CD4-positive, CD25-positive, alpha-beta regulatory T cell (primary cell): ENCODE results near the gene PYGM. TPM values are rescaled to one million over a fixed set of nuclear protein-coding genes. Genes with fewer than 3 reads are reported as not detected.

Experiments used
- ATAC-seq, 2 donors: fragments of 150-1000 bp; cut with Tn5 transposase; one replicate each; pipeline ENCODE4 v1.10.0; 2021; ENCODE audit warnings: low read depth in 2 of 2, moderate number of reproducible peaks in 2 of 2, moderate library complexity in 1 of 2
- DNase-seq, 3 donors: peaks; one replicate each; pipeline versions ENCODE4 v3.0.0 to v3.0.0-alpha.2; 2012 to 2022; ENCODE audit warnings: mixed read lengths in 1 of 3
- H3K27ac ChIP-seq: one replicate; pipeline ENCODE4 v1.7.0; 2013; ENCODE audit warnings: mild to moderate bottlenecking, low read length; ENCODE audit not compliant: insufficient read depth, poor library complexity, severe bottlenecking
- H3K27me3 ChIP-seq: one replicate; pipeline ENCODE4 v1.7.0; 2013; ENCODE audit warnings: low read length; ENCODE audit not compliant: control insufficient read depth, insufficient read depth
- H3K36me3 ChIP-seq: one replicate; pipeline ENCODE4 v1.7.0; 2013; ENCODE audit warnings: mild to moderate bottlenecking, low read length, moderate library complexity; ENCODE audit not compliant: control insufficient read depth, insufficient read depth
- H3K4me1 ChIP-seq: 2 replicates; pipeline ENCODE4 v1.7.0; 2013; ENCODE audit warnings: mild to moderate bottlenecking, low read length; ENCODE audit not compliant: insufficient read depth, control insufficient read depth, poor library complexity, severe bottlenecking
- H3K4me3 ChIP-seq: one replicate; pipeline ENCODE4 v1.7.0; 2013; ENCODE audit warnings: low read depth, mild to moderate bottlenecking, low read length, moderate library complexity
- H3K9me3 ChIP-seq, 2 experiments: 1 replicate in 1 of 2; 2 replicates in 1 of 2; pipeline ENCODE4 v1.7.0; 2013; ENCODE audit warnings: low read length in 2 of 2, mild to moderate bottlenecking in 1 of 2, moderate library complexity in 1 of 2; ENCODE audit not compliant: control insufficient read depth in 2 of 2
- H3K27ac Mint-ChIP-seq, 3 donors: one replicate each; pipeline ENCODE4 v1.8.0; 2020 to 2022; ENCODE audit warnings: mild to moderate bottlenecking in 3 of 3, mixed read lengths in 3 of 3, moderate library complexity in 2 of 3
- H3K27me3 Mint-ChIP-seq: one replicate; pipeline ENCODE4 v1.8.0; 2022; ENCODE audit warnings: mild to moderate bottlenecking, mixed read lengths
- H3K36me3 Mint-ChIP-seq: one replicate; pipeline ENCODE4 v1.8.0; 2020; ENCODE audit warnings: mixed read lengths
- H3K4me1 Mint-ChIP-seq, 4 donors: one replicate each; pipeline ENCODE4 v1.8.0; 2020 to 2022; ENCODE audit warnings: mixed read lengths in 4 of 4, mild to moderate bottlenecking in 1 of 4
- H3K4me3 Mint-ChIP-seq, 4 donors: one replicate each; pipeline ENCODE4 v1.8.0; 2020 to 2022; ENCODE audit warnings: mild to moderate bottlenecking in 4 of 4, mixed read lengths in 4 of 4, moderate library complexity in 3 of 4
- H3K9me3 Mint-ChIP-seq, 7 donors: one replicate each; pipeline ENCODE4 v1.8.0; 2020 to 2022; ENCODE audit warnings: mixed read lengths in 7 of 7, mild to moderate bottlenecking in 3 of 7, moderate library complexity in 2 of 7
- polyA plus RNA-seq, 4 donors: library from polyadenylated mRNA; unstranded; fragments of 300-500 nt; fragmentation: Illumina TruSeq; gene quantifications; one replicate each; pipeline ENCODE4 v1.2.3, GENCODE V29; 2021
- total RNA-seq: library from RNA; stranded (reverse); gene quantifications from one replicate; pipeline ENCODE4 v1.2.3, GENCODE V29; 2022

The PYGM gene
- total and polyA plus RNA-seq, 5 donors from 2014 or later: 0.17 to 10.9 (median 0.43) TPM; not detected in 2

DNA sequence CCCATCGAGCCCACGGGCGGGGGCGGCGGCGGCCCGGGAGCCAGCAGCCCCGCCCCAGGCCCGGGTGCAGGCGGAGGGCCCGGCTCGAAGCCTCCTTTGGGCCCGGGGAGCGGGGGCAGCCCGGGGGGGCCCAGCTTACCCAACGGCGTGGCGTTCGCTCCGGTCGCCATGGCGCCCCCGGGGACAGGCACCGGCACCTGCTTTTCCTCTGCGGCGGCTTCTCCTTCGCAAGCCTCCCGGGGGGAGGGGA, 18.4 kb upstream of the PYGM start:
- ATAC-seq: no peak
- H3K36me3 Mint-ChIP-seq: peaks cover 39% of the 10 kb centered on the region
- no peaks in the 10 kb centered on the region for H3K9me3 Mint-ChIP-seq
- Histone ChIP-seq H3K4me1 (peaks cover 65% of the 10 kb centered on the region), H3K27ac (peak overlapping the region; percentile 99), H3K9me3 (no peaks in the 10 kb centered on the region), H3K4me3 (no peak overlapping the region), H3K27me3 (no peaks in the 10 kb centered on the region), H3K36me3 (peaks cover 43% of the 10 kb centered on the region)
- peaks cover 17% of the 10 kb centered on the region for H3K27me3 Mint-ChIP-seq
- DNase-seq: no peak
- H3K4me3 Mint-ChIP-seq: peak overlapping the region; percentile 92 to 99 (median 92)
- H3K27ac Mint-ChIP-seq: peak overlapping the region; percentile 100
- H3K4me1 Mint-ChIP-seq: peaks cover 35 to 79% (median 64%) of the 10 kb centered on the region in 4 donors

DNA sequence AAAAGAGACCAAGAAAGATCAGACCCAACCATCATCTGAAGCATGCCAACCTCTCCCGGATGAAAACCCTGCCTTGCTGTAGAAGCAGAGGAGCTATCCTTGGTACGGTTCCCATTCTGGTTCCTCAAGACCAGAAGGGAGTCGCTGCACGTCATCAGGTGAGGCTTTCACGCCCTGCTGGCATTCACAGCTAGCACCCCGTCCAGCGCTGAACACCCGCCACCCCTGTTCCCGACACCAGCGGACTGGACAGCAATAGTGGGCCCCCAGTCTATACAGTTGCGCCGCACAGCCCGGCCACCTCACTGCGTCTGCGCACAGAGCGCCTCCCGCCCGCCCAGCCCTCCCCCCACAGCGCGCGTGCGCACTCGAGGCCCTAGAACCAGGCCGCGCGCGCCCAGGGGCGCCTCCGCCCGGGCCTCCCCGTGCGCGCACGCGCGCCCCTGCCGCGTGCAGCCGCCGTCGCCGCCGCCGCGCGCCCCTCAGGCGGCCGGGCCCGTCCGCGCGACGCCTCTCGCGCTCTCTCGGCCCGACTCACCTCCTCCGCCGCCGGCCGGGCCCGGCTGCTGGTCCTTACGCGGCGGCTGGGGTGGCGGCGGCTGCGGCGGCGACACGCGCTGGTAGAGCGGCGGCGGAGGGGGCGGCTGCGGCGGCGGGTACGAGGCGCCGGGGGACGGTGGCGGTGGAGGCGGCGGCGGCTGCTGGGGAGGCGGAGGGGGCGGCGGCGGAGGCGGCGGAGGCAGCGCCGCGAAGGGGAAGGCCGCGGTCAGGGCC, 17.9 kb upstream of the PYGM start:
- Mint-ChIP-seq H3K27ac (peak overlapping the region; percentile 93 to 95 (median 95)), H3K36me3 (peaks cover 42% of the 10 kb centered on the region), H3K27me3 (peaks cover 17% of the 10 kb centered on the region), H3K9me3 (no peaks in the 10 kb centered on the region), H3K4me3 (peak overlapping the region; percentile 92 to 99 (median 94)), H3K4me1 (peaks cover 36 to 83% (median 68%) of the 10 kb centered on the region in 4 donors)
- Histone ChIP-seq H3K36me3 (peaks cover 48% of the 10 kb centered on the region), H3K27me3 (no peaks in the 10 kb centered on the region), H3K9me3 (no peaks in the 10 kb centered on the region), H3K4me3 (peak overlapping the region; percentile 100), H3K27ac (peak overlapping the region; percentile 99), H3K4me1 (peaks cover 70% of the 10 kb centered on the region)
- peak in 1 of 2 donors; percentile 0 for ATAC-seq
- DNase-seq: peak; percentile 75 to 86 (median 83)

DNA sequence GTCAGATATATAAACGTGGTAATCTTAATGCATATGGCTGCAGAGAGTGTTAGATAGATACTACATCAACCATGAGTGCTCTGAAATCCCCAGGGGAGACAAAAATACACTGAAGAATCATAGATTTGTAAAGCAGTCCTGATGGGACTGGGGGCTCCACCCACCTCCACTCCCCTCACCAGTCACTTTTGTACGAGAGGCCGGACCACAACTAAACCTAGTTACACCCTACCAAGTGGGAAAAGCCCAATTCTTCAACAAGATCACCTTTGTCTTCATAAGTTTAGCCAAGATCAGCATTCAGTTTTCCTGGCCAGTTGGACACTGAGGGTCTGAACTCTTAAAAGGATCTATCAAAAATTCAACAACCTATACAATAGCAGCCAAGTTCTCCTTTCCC, 17.1 kb upstream of the PYGM start:
- H3K9me3 Mint-ChIP-seq: no peaks in the 10 kb centered on the region
- peak overlapping the region; percentile 93 to 95 (median 95) for H3K27ac Mint-ChIP-seq
- peaks cover 55% of the 10 kb centered on the region for H3K36me3 ChIP-seq
- H3K27me3 Mint-ChIP-seq: peaks cover 17% of the 10 kb centered on the region
- no peaks in the 10 kb centered on the region for H3K9me3 ChIP-seq
- peak overlapping the region; percentile 76 for H3K27ac ChIP-seq
- no peak for DNase-seq
- peaks cover 49% of the 10 kb centered on the region for H3K36me3 Mint-ChIP-seq
- peak overlapping the region; percentile 100 for H3K4me3 ChIP-seq
- no peaks in the 10 kb centered on the region for H3K27me3 ChIP-seq
- no peak for ATAC-seq
- peak overlapping the region; percentile 92 to 99 (median 94) for H3K4me3 Mint-ChIP-seq
- peaks cover 78% of the 10 kb centered on the region for H3K4me1 ChIP-seq
- peaks cover 44 to 85% (median 72%) of the 10 kb centered on the region in 4 donors for H3K4me1 Mint-ChIP-seq

DNA sequence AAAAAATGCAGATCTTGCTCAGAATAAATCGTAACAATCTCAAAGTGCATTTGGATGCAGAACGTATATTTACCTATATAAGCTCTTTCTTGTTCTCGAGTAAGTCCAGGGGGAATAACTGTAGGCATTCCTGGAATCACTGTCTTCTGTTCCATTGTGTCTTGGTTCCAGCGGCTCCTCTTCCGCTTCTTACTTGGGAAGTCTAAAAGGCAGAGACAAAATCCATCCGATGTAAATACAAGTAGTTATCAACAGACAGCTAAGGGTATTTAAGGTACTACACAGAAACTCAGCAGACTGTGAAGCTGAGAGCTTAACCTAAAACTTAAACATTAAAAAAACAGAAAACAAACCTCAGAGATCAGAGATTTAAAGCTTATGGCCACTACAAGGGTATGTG, 16.7 kb upstream of the PYGM start:
- DNase-seq (no peak), ATAC-seq (no peak)
- peak overlapping the region; percentile 100 for H3K4me3 ChIP-seq
- H3K4me3 Mint-ChIP-seq: peak overlapping the region; percentile 92 to 99 (median 94)
- H3K27ac Mint-ChIP-seq: peak overlapping the region; percentile 14 to 95 (median 95)
- no peaks in the 10 kb centered on the region for H3K9me3 Mint-ChIP-seq
- H3K27me3 ChIP-seq: no peaks in the 10 kb centered on the region
- peak overlapping the region; percentile 76 for H3K27ac ChIP-seq
- H3K4me1 Mint-ChIP-seq: peaks cover 48 to 89% (median 76%) of the 10 kb centered on the region in 4 donors
- H3K9me3 ChIP-seq: no peaks in the 10 kb centered on the region
- peaks cover 17% of the 10 kb centered on the region for H3K27me3 Mint-ChIP-seq
- H3K36me3 ChIP-seq: peaks cover 60% of the 10 kb centered on the region
- H3K4me1 ChIP-seq: peaks cover 82% of the 10 kb centered on the region
- H3K36me3 Mint-ChIP-seq: peaks cover 54% of the 10 kb centered on the region

DNA sequence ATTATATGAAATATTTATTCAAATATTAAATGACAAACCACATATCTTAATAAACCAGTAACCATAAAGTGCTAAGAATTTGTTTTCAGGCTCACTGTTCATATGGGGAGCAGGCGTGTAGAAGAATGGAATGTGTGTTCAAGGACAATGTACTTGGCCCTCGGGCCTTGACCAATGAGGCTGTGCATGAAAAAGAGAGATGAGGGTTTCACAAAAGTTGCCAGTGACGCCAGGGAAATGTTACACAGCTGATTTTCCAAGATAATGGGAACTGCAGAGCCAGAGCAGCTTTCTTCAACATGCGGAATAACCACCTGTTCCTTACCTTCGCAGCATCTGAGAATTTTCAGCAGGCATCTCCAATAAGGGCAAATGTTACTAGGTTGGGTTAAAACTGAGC, 14.4 kb upstream of the PYGM start:
- peaks cover 32 to 88% (median 74%) of the 10 kb centered on the region in 4 donors for H3K4me1 Mint-ChIP-seq
- peaks cover 71% of the 10 kb centered on the region for H3K36me3 Mint-ChIP-seq
- H3K27ac Mint-ChIP-seq: peak overlapping the region in 1 of 3 donors; percentile 20
- H3K4me3 ChIP-seq: peak overlapping the region; percentile 39
- peaks cover 82% of the 10 kb centered on the region for H3K4me1 ChIP-seq
- H3K27me3 Mint-ChIP-seq: peaks cover 14% of the 10 kb centered on the region
- no peak for DNase-seq
- H3K27me3 ChIP-seq: no peaks in the 10 kb centered on the region
- peak overlapping the region; percentile 47 for H3K27ac ChIP-seq
- ATAC-seq: no peak
- no peaks in the 10 kb centered on the region for H3K9me3 Mint-ChIP-seq
- peaks cover 83% of the 10 kb centered on the region for H3K36me3 ChIP-seq
- no peaks in the 10 kb centered on the region for H3K9me3 ChIP-seq
- H3K4me3 Mint-ChIP-seq: peak overlapping the region; percentile 92 to 99 (median 94)

DNA sequence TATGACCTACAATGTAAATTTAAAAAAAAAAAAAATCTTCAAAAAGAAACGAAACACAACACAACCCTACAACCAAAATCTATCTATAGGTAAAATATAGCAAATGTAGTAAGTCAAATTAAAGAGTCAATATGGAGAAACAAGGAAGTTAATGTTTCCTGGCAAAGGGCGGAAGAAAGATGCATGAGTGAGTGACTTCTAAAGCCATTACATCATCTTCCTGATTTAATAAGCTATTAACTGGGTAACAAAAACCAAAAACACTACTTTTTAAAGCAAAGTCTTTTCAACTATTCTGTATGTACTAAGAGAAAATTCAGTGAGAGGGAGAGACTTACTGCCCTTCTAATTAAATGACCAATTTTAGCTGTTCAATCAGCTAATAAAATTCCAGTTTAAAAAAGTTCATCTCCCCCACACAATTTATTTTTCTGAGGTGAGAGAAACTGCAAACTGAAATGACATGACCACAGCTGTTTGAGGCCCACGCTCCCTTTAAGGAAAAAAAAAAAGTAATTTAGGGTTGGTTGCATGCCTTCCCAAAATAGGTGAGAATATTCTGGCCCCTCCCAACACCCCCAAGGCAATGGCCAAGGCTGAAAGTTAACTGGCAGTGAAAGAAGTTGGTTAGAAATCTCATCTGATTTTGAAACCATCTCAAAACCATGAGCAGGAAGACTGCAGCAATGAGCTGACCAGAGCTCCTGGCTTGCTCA, 12.7 kb upstream of the PYGM start:
- Mint-ChIP-seq H3K9me3 (no peaks in the 10 kb centered on the region), H3K27ac (peak overlapping the region; percentile 15 to 67 (median 66)), H3K36me3 (peaks cover 88% of the 10 kb centered on the region), H3K4me1 (peaks cover 32 to 96% (median 83%) of the 10 kb centered on the region in 4 donors), H3K27me3 (peaks cover 10% of the 10 kb centered on the region), H3K4me3 (peak overlapping the region; percentile 59 to 96 (median 69))
- peak overlapping the region; percentile 39 for H3K4me3 ChIP-seq
- no peak for ATAC-seq
- H3K9me3 ChIP-seq: no peaks in the 10 kb centered on the region
- no peaks in the 10 kb centered on the region for H3K27me3 ChIP-seq
- H3K27ac ChIP-seq: peak overlapping the region; percentile 70
- H3K36me3 ChIP-seq: peaks cover 99% of the 10 kb centered on the region
- DNase-seq: peak in 1 of 3 donors; percentile 48
- peaks cover 96% of the 10 kb centered on the region for H3K4me1 ChIP-seq

DNA sequence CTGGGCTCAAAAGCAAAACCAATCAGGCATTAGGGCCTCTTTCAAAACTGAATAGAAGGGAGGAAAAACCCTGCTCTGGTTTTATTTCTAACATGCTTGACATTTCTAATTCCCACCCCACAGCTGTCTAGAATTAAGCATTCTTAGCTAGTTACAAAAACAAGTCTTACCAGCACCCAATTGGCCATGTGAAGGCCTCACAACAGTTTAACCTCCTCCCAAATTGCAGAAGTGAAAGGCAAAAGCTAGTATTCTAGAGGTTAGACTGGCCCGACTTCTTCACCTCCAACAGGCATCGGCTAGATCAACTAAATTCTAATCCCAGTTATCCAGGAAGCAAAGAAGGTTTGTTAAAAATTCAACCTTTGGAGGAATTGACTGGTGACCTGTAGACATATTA, 12.1 kb upstream of the PYGM start:
- H3K36me3 Mint-ChIP-seq: peaks cover 82% of the 10 kb centered on the region
- H3K4me1 Mint-ChIP-seq: peaks cover 26 to 98% (median 79%) of the 10 kb centered on the region in 4 donors
- H3K9me3 ChIP-seq: no peaks in the 10 kb centered on the region
- no peaks in the 10 kb centered on the region for H3K27me3 ChIP-seq
- H3K36me3 ChIP-seq: peaks cover 99% of the 10 kb centered on the region
- no peaks in the 10 kb centered on the region for H3K9me3 Mint-ChIP-seq
- peak overlapping the region; percentile 70 for H3K27ac ChIP-seq
- H3K4me3 Mint-ChIP-seq: peak overlapping the region in 3 of 4 donors; percentile 46 to 96 (median 59)
- ATAC-seq (peak in 1 of 2 donors; percentile 19), DNase-seq (no peak)
- peak overlapping the region in 2 of 3 donors; percentile 60 to 66 for H3K27ac Mint-ChIP-seq
- H3K27me3 Mint-ChIP-seq: peaks cover 7% of the 10 kb centered on the region
- H3K4me1 ChIP-seq: peaks cover 96% of the 10 kb centered on the region
- H3K4me3 ChIP-seq: peak overlapping the region; percentile 48
